Upper lobe of left lung (tissue), 6 donors: ENCODE measurements around the gene PDILT. TPM values are rescaled to one million over a fixed set of nuclear protein-coding genes. Genes with fewer than 3 reads are reported as not detected.
A peak's percentile ranks its signal among the peaks of the same experiment; 100 is the strongest.
"Not testable (repeated sequence)": the region's sequence is repeated elsewhere in the genome, so short reads cannot be mapped to it uniquely, and the experiment has no call there.

ENCODE experiments used
- ATAC-seq, 2 donors: fragments of 200-7000 bp; cut with Tn5 transposase; one replicate each; pipeline ENCODE4 v1.9.1; 2022; ENCODE audit warnings: mild to moderate bottlenecking in 2 of 2, moderate library complexity in 2 of 2; ENCODE audit not compliant: low FRiP score in 2 of 2
- DNase-seq, 2 donors: peaks; one replicate each; pipeline ENCODE4 v3.0.0-alpha.2; 2019 to 2020
- H3K27ac ChIP-seq, 4 donors: fragments of 200-600 bp; sonication (generic); one replicate each; pipeline ENCODE4 v1.5.1; 2016 to 2019
- H3K27me3 ChIP-seq, 4 donors: fragments of 200-600 bp; sonication (generic); one replicate each; pipeline ENCODE4 v1.5.1; 2017 to 2019
- H3K36me3 ChIP-seq, 4 donors: fragments of 200-600 bp; sonication (generic); one replicate each; pipeline ENCODE4 v1.5.1; 2016 to 2019
- H3K4me1 ChIP-seq, 4 donors: fragments of 200-600 bp; sonication (generic); one replicate each; pipeline ENCODE4 v1.5.1; 2018 to 2019
- H3K4me3 ChIP-seq, 4 donors: fragments of 200-600 bp; sonication (generic); one replicate each; pipeline ENCODE4 v1.5.1; 2017 to 2019; ENCODE audit warnings: mild to moderate bottlenecking in 2 of 4, moderate library complexity in 1 of 4
- H3K9me3 ChIP-seq, 4 donors: fragments of 200-600 bp; sonication (generic); one replicate each; pipeline ENCODE4 v1.5.1; 2018 to 2019
- CTCF ChIP-seq, 6 experiments: fragments of 450-650 bp in 4 of 6; fragments of 200-600 bp in 2 of 6; sonication (generic) in 2 of 6; IDR thresholded peaks; one replicate each; pipeline ENCODE4 v1.5.1; 2016 to 2019; ENCODE audit warnings: antibody characterized with exemption in 6 of 6
- EP300 ChIP-seq, 4 donors: sonication (generic); formaldehyde crosslinking; IDR thresholded peaks; one replicate each; pipeline ENCODE4 v1.5.1; 2017; ENCODE audit warnings: antibody characterized with exemption in 4 of 4, control low read depth in 2 of 4
- POLR2A ChIP-seq, 4 donors: fragments of 450-650 bp; IDR thresholded peaks; one replicate each; pipeline ENCODE4 v1.5.1; 2016 to 2017; ENCODE audit warnings: antibody characterized with exemption in 4 of 4, mild to moderate bottlenecking in 2 of 4
- POLR2AphosphoS5 ChIP-seq, 2 donors: sonication (generic); formaldehyde crosslinking; IDR thresholded peaks; one replicate each; pipeline ENCODE4 v1.5.1; 2017; ENCODE audit warnings: antibody characterized with exemption in 2 of 2
- WGBS, 2 donors: methylation state at CpG; one replicate each; pipeline ENCODE4 v1.1.5; 2017 to 2018; 5-methylcytosine and 5-hydroxymethylcytosine counted together
- total RNA-seq, 6 donors: library from RNA; depleted of rRNA in 4 of 6; stranded (reverse); fragments of >200 nt in 4 of 6; gene quantifications; one replicate each; pipeline versions ENCODE4 v1.1.0 to v1.2.1, GENCODE V29; 2016 to 2021
- donor health status: DM: no; HTN: no; CAD: no; lungs with moderate emphysema.
- donor health status: DM: no; HTN: yes; CAD: no; lungs with severe emphysema.

Gene PDILT
- total RNA-seq: not detected

GRCh38 chr16:20404637-20405036, at the start of gene PDILT:
PDILT (minus strand) TSS chr16:20404737; CDS start chr16:20399300, 5,437 bp downstream.
- 100% methylated on average over 2 of the region's 2 CpGs for WGBS, 2 donors
- DNase-seq: no peak
- Histone ChIP-seq H3K27ac (no peak within 1 kb of the TSS), H3K36me3 (no peaks in the 10 kb centered on the region), H3K4me1 (peaks cover 0 to 4% (median 0%) of the 10 kb centered on the region in 4 donors), H3K27me3 (no peaks in the 10 kb centered on the region), H3K9me3 (no peaks in the 10 kb centered on the region), H3K4me3 (no peak within 1 kb of the TSS)
- no peak for TF ChIP-seq POLR2AphosphoS5 (IDR thresholded peaks at IDR 0.05)
- no peak for ATAC-seq

GRCh38 chr16:20453633-20454032, 49.1 kb upstream of the PDILT start:
- not testable (repeated sequence) for ATAC-seq, H3K27me3 ChIP-seq, DNase-seq, H3K27ac ChIP-seq, H3K36me3 ChIP-seq, H3K9me3 ChIP-seq, H3K4me3 ChIP-seq, H3K4me1 ChIP-seq
- WGBS, 2 donors: no CpG with 5 or more reads among the region's 5 CpGs

- H3K36me3 ChIP-seq, H3K4me1 ChIP-seq, ATAC-seq, H3K27me3 ChIP-seq, DNase-seq, H3K9me3 ChIP-seq, H3K27ac ChIP-seq, H3K4me3 ChIP-seq: not testable (repeated sequence)
- no CpG with 5 or more reads among the region's 1 CpG for WGBS, 2 donors
Measured at GRCh38 chr16:20451364-20451763, 46.8 kb upstream of the PDILT start, which contains the start of gene ACSM2A. ACSM2A (plus strand) TSS chr16:20451521; CDS start chr16:20460115, 8,594 bp downstream.

GRCh38 chr16:20446652-20447393, 42.3 kb upstream of the PDILT start:
- H3K9me3 ChIP-seq, ATAC-seq, H3K4me3 ChIP-seq, H3K36me3 ChIP-seq, DNase-seq, H3K27ac ChIP-seq, H3K27me3 ChIP-seq, H3K4me1 ChIP-seq: not testable (repeated sequence)
- WGBS, 2 donors: no CpG with 5 or more reads among the region's 3 CpGs

GRCh38 chr16:20441859-20442258, 37.3 kb upstream of the PDILT start:
- H3K9me3 ChIP-seq, H3K27me3 ChIP-seq, H3K4me3 ChIP-seq, H3K36me3 ChIP-seq, H3K4me1 ChIP-seq, H3K27ac ChIP-seq, DNase-seq, ATAC-seq: not testable (repeated sequence)
- WGBS, 2 donors: 67 to 89% methylated on average over 2 of the region's 4 CpGs

- Histone ChIP-seq H3K4me1 (no peaks in the 10 kb centered on the region), H3K27ac (no peak overlapping the region), H3K27me3 (no peaks in the 10 kb centered on the region), H3K4me3 (no peak overlapping the region), H3K36me3 (no peaks in the 10 kb centered on the region), H3K9me3 (no peaks in the 10 kb centered on the region)
- no peak for TF ChIP-seq POLR2A (IDR thresholded peaks at IDR 0.05)
- TF ChIP-seq EP300 (IDR thresholded peaks at IDR 0.05): no peak
- TF ChIP-seq POLR2AphosphoS5 (IDR thresholded peaks at IDR 0.05): no peak
- no peak for TF ChIP-seq CTCF (IDR thresholded peaks at IDR 0.05)
- ATAC-seq (no peak), DNase-seq (no peak)
- WGBS, 2 donors: 72 to 81% methylated on average over 3 of the region's 3 CpGs
Measured at GRCh38 chr16:20441191-20441590, 36.7 kb upstream of the PDILT start.

- H3K9me3 ChIP-seq, H3K4me3 ChIP-seq, DNase-seq, H3K4me1 ChIP-seq, H3K27ac ChIP-seq, H3K36me3 ChIP-seq, ATAC-seq, H3K27me3 ChIP-seq: not testable (repeated sequence)
- WGBS, 2 donors: 83 to 84% methylated on average over 1 of the region's 1 CpG
Measured at GRCh38 chr16:20440731-20441130, 36.2 kb upstream of the PDILT start.

GRCh38 chr16:20439820-20440231, 35.3 kb upstream of the PDILT start:
- peak; percentile 46 to 66 for ATAC-seq
- peak overlapping the region in 1 of 4 donors; percentile 35 for H3K27ac ChIP-seq
- not testable (repeated sequence) for H3K9me3 ChIP-seq, H3K36me3 ChIP-seq, DNase-seq, H3K4me1 ChIP-seq, H3K27me3 ChIP-seq, H3K4me3 ChIP-seq
- peak in 1 of 4 donors; percentile 62 for TF ChIP-seq EP300 (IDR thresholded peaks at IDR 0.05)
- WGBS, 2 donors: 60 to 76% methylated on average over 3 of the region's 3 CpGs

GRCh38 chr16:20438950-20439349, 34.4 kb upstream of the PDILT start:
- not testable (repeated sequence) for ATAC-seq, H3K27me3 ChIP-seq, H3K4me3 ChIP-seq, DNase-seq, H3K36me3 ChIP-seq, H3K9me3 ChIP-seq, H3K27ac ChIP-seq, H3K4me1 ChIP-seq
- WGBS, 2 donors: 0% methylated on average over 1 of the region's 2 CpGs; no CpG with 5 or more reads in 1 of the 2 donors
